ENCODE measurements around the gene PARP3.

PARP3 gene

GRCh38 chr3:51944451-51945021, 2.4 kb downstream of the PARP3 start:
- WGBS (ENCODE audit: insufficient coverage) = 97% methylated on average over 11 of the region's 11 CpGs
- Histone ChIP-seq H3K27me3 (replicated peaks in 2 of 5; ENCODE audit: control insufficient read depth in 4 of 5, insufficient read depth in 5 of 5, low read length in 4 of 5) (no peaks in the 10 kb centered on the region), H3K27ac (ENCODE audit: insufficient read depth in 1 of 2, low read depth in 1 of 2, low read length in 2 of 2, poor library complexity in 1 of 2, severe bottlenecking in 2 of 2) (no peak overlapping the region), H3K4me1 (ENCODE audit: control extremely low read depth in 1 of 4, control insufficient read depth in 4 of 4, insufficient read depth in 4 of 4, low read length in 3 of 4) (peaks cover 0 to 27% (median 23%) of the 10 kb centered on the region in 4 experiments), H3K4me3 (ENCODE audit: control insufficient read depth in 1 of 7, extremely low read depth in 1 of 7, insufficient read depth in 4 of 7, low read depth in 2 of 7, low read length in 6 of 7) (no peak overlapping the region), H3K9me3 (ENCODE audit: control extremely low read depth in 1 of 5, control insufficient read depth in 4 of 5, insufficient read depth in 2 of 5, low read depth in 1 of 5, low read length in 4 of 5) (no peaks in the 10 kb centered on the region), H3K36me3 (ENCODE audit: control insufficient read depth in 4 of 4, insufficient read depth in 4 of 4, low read length in 3 of 4) (peaks cover 0 to 11% (median 2%) of the 10 kb centered on the region in 4 experiments)
- CTCF ChIA-PET = interaction anchor here (1.1 to 3.4 kb wide), 3 partner anchors 10 to 28 kb away, joined by 3 to 27 read pairs (median 4); partner anchors contain the start of gene GPR62
- no peak for DNase-seq
- POLR2A ChIA-PET = no interaction called here

- Histone ChIP-seq H3K4me1 (ENCODE audit: control extremely low read depth in 1 of 4, control insufficient read depth in 4 of 4, insufficient read depth in 4 of 4, low read length in 3 of 4) (peaks cover 0 to 26% (median 21%) of the 10 kb centered on the region in 4 experiments), H3K27me3 (replicated peaks in 2 of 5; ENCODE audit: control insufficient read depth in 4 of 5, insufficient read depth in 5 of 5, low read length in 4 of 5) (no peaks in the 10 kb centered on the region), H3K27ac (ENCODE audit: insufficient read depth in 1 of 2, low read depth in 1 of 2, low read length in 2 of 2, poor library complexity in 1 of 2, severe bottlenecking in 2 of 2) (no peak overlapping the region), H3K36me3 (ENCODE audit: control insufficient read depth in 4 of 4, insufficient read depth in 4 of 4, low read length in 3 of 4) (peaks cover 0 to 11% (median 2%) of the 10 kb centered on the region in 4 experiments), H3K9me3 (ENCODE audit: control extremely low read depth in 1 of 5, control insufficient read depth in 4 of 5, insufficient read depth in 2 of 5, low read depth in 1 of 5, low read length in 4 of 5) (no peaks in the 10 kb centered on the region), H3K4me3 (ENCODE audit: control insufficient read depth in 1 of 7, extremely low read depth in 1 of 7, insufficient read depth in 4 of 7, low read depth in 2 of 7, low read length in 6 of 7) (no peak overlapping the region)
- POLR2A ChIA-PET = no interaction called here
- CTCF ChIA-PET = interaction anchor here (1.1 to 3.4 kb wide), 7 partner anchors 9 to 56 kb away, joined by 3 to 27 read pairs (median 4); partner anchors contain the start of genes ABHD14B, GPR62 and RPL29
- 97% methylated on average over 18 of the region's 18 CpGs for WGBS (ENCODE audit: insufficient coverage)
- DNase-seq = no peak
Observed at GRCh38 chr3:51945031-51945840, 3.1 kb downstream of the PARP3 start.

- ChIA-PET CTCF (interaction anchor here (0.9 to 2.0 kb wide), 6 partner anchors 23 to 55 kb away, joined by 3 to 6 read pairs (median 4); partner anchors contain the start of genes ABHD14B and RPL29), POLR2A (no interaction called here)
Observed at GRCh38 chr3:51945926-51946705, 4.0 kb downstream of the PARP3 start.

GRCh38 chr3:51946796-51947195, 4.6 kb downstream of the PARP3 start:
- CTCF ChIA-PET = interaction anchor here (0.9 to 2.0 kb wide), 3 partner anchors 27 to 55 kb away, joined by 3 to 5 read pairs (median 4); partner anchors contain the start of genes ABHD14B and RPL29
- peaks cover 0 to 12% (median 10%) of the 10 kb centered on the region in 4 experiments for H3K4me1 ChIP-seq (ENCODE audit: control extremely low read depth in 1 of 4, control insufficient read depth in 4 of 4, insufficient read depth in 4 of 4, low read length in 3 of 4)
- H3K9me3 ChIP-seq (ENCODE audit: control extremely low read depth in 1 of 5, control insufficient read depth in 4 of 5, insufficient read depth in 2 of 5, low read depth in 1 of 5, low read length in 4 of 5) = no peaks in the 10 kb centered on the region
- peaks cover 0 to 11% (median 0%) of the 10 kb centered on the region in 4 experiments for H3K36me3 ChIP-seq (ENCODE audit: control insufficient read depth in 4 of 4, insufficient read depth in 4 of 4, low read length in 3 of 4)
- no peak overlapping the region for H3K4me3 ChIP-seq (ENCODE audit: control insufficient read depth in 1 of 7, extremely low read depth in 1 of 7, insufficient read depth in 4 of 7, low read depth in 2 of 7, low read length in 6 of 7)
- POLR2A ChIA-PET = no interaction called here
- WGBS (ENCODE audit: insufficient coverage) = 93% methylated on average over 2 of the region's 4 CpGs
- no peak for DNase-seq
- H3K27me3 ChIP-seq (replicated peaks in 2 of 5; ENCODE audit: control insufficient read depth in 4 of 5, insufficient read depth in 5 of 5, low read length in 4 of 5) = no peaks in the 10 kb centered on the region
- H3K27ac ChIP-seq (ENCODE audit: insufficient read depth in 1 of 2, low read depth in 1 of 2, low read length in 2 of 2, poor library complexity in 1 of 2, severe bottlenecking in 2 of 2) = no peak overlapping the region

More at GRCh38 chr3:51945926-51946705, 4.0 kb downstream of the PARP3 start:
- Histone ChIP-seq H3K4me3 (ENCODE audit: control insufficient read depth in 1 of 7, extremely low read depth in 1 of 7, insufficient read depth in 4 of 7, low read depth in 2 of 7, low read length in 6 of 7) (no peak overlapping the region), H3K27me3 (replicated peaks in 2 of 5; ENCODE audit: control insufficient read depth in 4 of 5, insufficient read depth in 5 of 5, low read length in 4 of 5) (no peaks in the 10 kb centered on the region), H3K36me3 (ENCODE audit: control insufficient read depth in 4 of 4, insufficient read depth in 4 of 4, low read length in 3 of 4) (peaks cover 0 to 11% (median 0%) of the 10 kb centered on the region in 4 experiments), H3K4me1 (ENCODE audit: control extremely low read depth in 1 of 4, control insufficient read depth in 4 of 4, insufficient read depth in 4 of 4, low read length in 3 of 4) (peaks cover 0 to 18% (median 14%) of the 10 kb centered on the region in 4 experiments), H3K9me3 (ENCODE audit: control extremely low read depth in 1 of 5, control insufficient read depth in 4 of 5, insufficient read depth in 2 of 5, low read depth in 1 of 5, low read length in 4 of 5) (no peaks in the 10 kb centered on the region), H3K27ac (ENCODE audit: insufficient read depth in 1 of 2, low read depth in 1 of 2, low read length in 2 of 2, poor library complexity in 1 of 2, severe bottlenecking in 2 of 2) (no peak overlapping the region)
- no peak for DNase-seq
- WGBS (ENCODE audit: insufficient coverage) = 98% methylated on average over 14 of the region's 14 CpGs

- Histone ChIP-seq H3K4me1 (ENCODE audit: control extremely low read depth in 1 of 4, control insufficient read depth in 4 of 4, insufficient read depth in 4 of 4, low read length in 3 of 4) (peaks cover 0 to 10% (median 8%) of the 10 kb centered on the region in 4 experiments), H3K27ac (ENCODE audit: insufficient read depth in 1 of 2, low read depth in 1 of 2, low read length in 2 of 2, poor library complexity in 1 of 2, severe bottlenecking in 2 of 2) (no peak overlapping the region), H3K27me3 (replicated peaks in 2 of 5; ENCODE audit: control insufficient read depth in 4 of 5, insufficient read depth in 5 of 5, low read length in 4 of 5) (peaks cover 0 to 2% (median 0%) of the 10 kb centered on the region in 5 experiments), H3K9me3 (ENCODE audit: control extremely low read depth in 1 of 5, control insufficient read depth in 4 of 5, insufficient read depth in 2 of 5, low read depth in 1 of 5, low read length in 4 of 5) (no peaks in the 10 kb centered on the region), H3K4me3 (ENCODE audit: control insufficient read depth in 1 of 7, extremely low read depth in 1 of 7, insufficient read depth in 4 of 7, low read depth in 2 of 7, low read length in 6 of 7) (no peak overlapping the region), H3K36me3 (ENCODE audit: control insufficient read depth in 4 of 4, insufficient read depth in 4 of 4, low read length in 3 of 4) (peaks cover 0 to 11% (median 0%) of the 10 kb centered on the region in 4 experiments)
- POLR2A ChIA-PET = no interaction called here
- no peak for DNase-seq
- CTCF ChIA-PET = interaction anchor here (0.8 to 1.5 kb wide), 3 partner anchors 15 to 55 kb away, joined by 3 to 4 read pairs (median 3); partner anchors contain the start of gene ABHD14B
- 97% methylated on average over 9 of the region's 13 CpGs for WGBS (ENCODE audit: insufficient coverage)
Observed at GRCh38 chr3:51947215-51947900, 5.2 kb downstream of the PARP3 start.

- H3K27ac ChIP-seq (ENCODE audit: insufficient read depth in 1 of 2, low read depth in 1 of 2, low read length in 2 of 2, poor library complexity in 1 of 2, severe bottlenecking in 2 of 2) = no peak overlapping the region
- ChIA-PET CTCF (interaction anchor here (0.8 to 1.5 kb wide), 2 partner anchors 14 to 54 kb away, joined by 3 read pairs; no protein-coding TSS in a partner anchor), POLR2A (no interaction called here)
- H3K36me3 ChIP-seq (ENCODE audit: control insufficient read depth in 4 of 4, insufficient read depth in 4 of 4, low read length in 3 of 4) = peaks cover 0 to 11% (median 0%) of the 10 kb centered on the region in 4 experiments
- no peak overlapping the region for H3K4me3 ChIP-seq (ENCODE audit: control insufficient read depth in 1 of 7, extremely low read depth in 1 of 7, insufficient read depth in 4 of 7, low read depth in 2 of 7, low read length in 6 of 7)
- H3K4me1 ChIP-seq (ENCODE audit: control extremely low read depth in 1 of 4, control insufficient read depth in 4 of 4, insufficient read depth in 4 of 4, low read length in 3 of 4) = peaks cover 0 to 2% (median under 1%) of the 10 kb centered on the region in 4 experiments
- no peaks in the 10 kb centered on the region for H3K9me3 ChIP-seq (ENCODE audit: control extremely low read depth in 1 of 5, control insufficient read depth in 4 of 5, insufficient read depth in 2 of 5, low read depth in 1 of 5, low read length in 4 of 5)
- WGBS (ENCODE audit: insufficient coverage) = 97% methylated on average over 9 of the region's 10 CpGs
- H3K27me3 ChIP-seq (replicated peaks in 2 of 5; ENCODE audit: control insufficient read depth in 4 of 5, insufficient read depth in 5 of 5, low read length in 4 of 5) = peaks cover 0 to 3% (median 0%) of the 10 kb centered on the region in 5 experiments
- DNase-seq = no peak
Observed at GRCh38 chr3:51948016-51948580, 5.9 kb downstream of the PARP3 start.

All from common myeloid progenitor, CD34-positive (primary cell).